ENCODE data around the gene NLRC3.
"Not testable (repeated sequence)": the region's sequence is repeated elsewhere in the genome, so short reads cannot be mapped to it uniquely, and the experiment has no call there.

Gene NLRC3, protein sequence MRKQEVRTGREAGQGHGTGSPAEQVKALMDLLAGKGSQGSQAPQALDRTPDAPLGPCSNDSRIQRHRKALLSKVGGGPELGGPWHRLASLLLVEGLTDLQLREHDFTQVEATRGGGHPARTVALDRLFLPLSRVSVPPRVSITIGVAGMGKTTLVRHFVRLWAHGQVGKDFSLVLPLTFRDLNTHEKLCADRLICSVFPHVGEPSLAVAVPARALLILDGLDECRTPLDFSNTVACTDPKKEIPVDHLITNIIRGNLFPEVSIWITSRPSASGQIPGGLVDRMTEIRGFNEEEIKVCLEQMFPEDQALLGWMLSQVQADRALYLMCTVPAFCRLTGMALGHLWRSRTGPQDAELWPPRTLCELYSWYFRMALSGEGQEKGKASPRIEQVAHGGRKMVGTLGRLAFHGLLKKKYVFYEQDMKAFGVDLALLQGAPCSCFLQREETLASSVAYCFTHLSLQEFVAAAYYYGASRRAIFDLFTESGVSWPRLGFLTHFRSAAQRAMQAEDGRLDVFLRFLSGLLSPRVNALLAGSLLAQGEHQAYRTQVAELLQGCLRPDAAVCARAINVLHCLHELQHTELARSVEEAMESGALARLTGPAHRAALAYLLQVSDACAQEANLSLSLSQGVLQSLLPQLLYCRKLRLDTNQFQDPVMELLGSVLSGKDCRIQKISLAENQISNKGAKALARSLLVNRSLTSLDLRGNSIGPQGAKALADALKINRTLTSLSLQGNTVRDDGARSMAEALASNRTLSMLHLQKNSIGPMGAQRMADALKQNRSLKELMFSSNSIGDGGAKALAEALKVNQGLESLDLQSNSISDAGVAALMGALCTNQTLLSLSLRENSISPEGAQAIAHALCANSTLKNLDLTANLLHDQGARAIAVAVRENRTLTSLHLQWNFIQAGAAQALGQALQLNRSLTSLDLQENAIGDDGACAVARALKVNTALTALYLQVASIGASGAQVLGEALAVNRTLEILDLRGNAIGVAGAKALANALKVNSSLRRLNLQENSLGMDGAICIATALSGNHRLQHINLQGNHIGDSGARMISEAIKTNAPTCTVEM

DNA sequence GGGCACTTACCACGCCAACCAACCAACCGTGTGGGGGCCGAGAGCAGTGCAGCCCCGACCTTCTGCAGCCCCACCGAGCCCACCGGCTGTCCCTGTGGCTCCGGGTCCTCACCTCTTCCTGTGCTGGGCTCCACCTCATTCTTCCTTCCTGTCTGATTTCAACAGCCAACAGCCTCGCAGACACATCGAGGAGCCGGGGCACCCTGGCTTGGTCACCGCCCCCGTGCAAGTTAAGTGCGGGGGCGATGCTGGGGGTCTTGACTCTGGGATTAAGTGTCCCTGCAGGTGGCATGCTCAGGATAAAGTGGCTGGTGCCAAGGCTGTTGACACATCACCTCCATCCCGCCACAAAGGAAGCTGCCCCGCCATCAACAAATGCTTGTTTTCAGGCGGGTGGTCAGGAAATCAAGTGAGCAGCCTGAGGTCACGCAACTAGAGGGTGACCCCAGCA, at the start of gene NLRC3:
Gene NLRC3, minus strand, starts transcription at position 102 of the 451 bp plus-strand sequence. CDS start 12,367 bp downstream, outside the sequence.
- no peak for DNase-seq

DNA sequence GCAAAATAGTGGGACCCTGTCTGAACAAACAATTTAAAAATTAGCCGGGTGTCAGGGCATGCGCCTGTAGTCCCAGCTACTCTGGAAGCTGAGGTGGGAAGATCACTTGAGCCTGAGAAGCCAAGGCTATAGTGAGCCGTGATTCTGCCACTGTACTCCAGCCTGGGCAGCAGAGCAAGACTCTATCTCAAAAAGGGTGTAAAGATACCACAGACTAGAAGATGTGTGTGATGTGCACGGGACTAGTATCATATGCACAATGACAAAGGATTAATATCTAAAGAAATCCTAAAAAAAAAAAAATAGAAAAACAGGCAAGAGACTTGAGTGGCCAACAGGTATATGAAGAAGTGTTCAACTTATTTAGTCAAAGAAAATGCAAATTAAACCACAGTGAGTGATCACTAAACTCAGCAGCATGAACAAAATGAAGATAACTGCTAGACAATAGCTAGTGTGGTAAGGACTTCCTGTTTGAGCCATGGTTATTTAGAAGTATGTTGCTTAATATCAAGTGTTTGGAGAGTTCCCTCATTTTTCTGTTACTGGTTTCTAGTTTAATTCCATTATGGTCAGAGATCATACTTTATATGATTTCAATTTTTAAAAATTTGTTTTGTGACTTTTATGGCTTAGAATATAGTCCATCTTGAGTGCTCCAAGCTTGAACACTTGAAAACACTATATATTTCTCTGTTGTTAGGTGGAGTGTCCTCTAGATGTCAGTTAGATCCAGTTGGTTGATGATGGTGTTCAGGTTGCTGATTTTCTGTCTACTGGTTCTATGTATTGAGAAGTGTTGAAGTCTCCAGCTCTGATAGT, 48.9 kb upstream of the NLRC3 start:
- DNase-seq: no peak

DNA sequence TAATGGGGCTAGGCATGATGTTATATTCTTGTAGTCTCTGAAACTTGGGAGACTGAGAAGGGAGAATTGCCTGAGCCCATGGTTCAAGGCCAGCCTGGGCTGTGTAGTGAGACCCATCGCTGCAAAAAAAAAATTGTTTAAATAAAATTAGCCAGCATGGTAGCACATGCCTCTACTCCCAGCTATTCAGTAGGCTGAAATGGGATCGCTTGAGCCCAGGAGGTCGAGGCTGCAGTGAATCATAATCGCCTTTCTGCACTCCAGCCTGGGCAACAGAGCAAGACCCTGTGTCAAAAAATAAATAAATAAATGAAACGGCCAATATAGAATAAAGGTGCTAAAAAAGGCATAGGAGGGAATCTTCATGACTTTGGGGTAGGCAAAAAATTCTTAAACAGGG, 48.1 kb upstream of the NLRC3 start:
- DNase-seq: no peak

DNA sequence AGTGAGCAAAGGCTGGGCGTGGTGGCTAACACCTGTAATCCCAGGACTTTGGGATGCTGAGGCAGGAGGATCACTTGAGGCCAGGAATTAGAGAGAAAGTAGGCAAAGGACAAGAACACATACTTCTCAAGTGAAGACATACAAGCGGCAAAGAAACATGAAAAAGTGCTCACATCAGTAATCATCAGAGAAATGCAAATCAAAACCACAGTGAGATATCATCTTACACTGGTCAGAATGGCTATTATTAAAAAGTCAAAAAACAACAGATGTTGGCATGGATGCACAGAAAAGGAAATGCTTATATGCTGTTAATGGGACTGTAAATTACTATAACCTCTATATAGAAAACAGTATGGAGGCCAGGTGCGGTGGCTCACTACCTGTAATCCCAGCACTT, 46.4 kb upstream of the NLRC3 start:
- DNase-seq: no peak

DNA sequence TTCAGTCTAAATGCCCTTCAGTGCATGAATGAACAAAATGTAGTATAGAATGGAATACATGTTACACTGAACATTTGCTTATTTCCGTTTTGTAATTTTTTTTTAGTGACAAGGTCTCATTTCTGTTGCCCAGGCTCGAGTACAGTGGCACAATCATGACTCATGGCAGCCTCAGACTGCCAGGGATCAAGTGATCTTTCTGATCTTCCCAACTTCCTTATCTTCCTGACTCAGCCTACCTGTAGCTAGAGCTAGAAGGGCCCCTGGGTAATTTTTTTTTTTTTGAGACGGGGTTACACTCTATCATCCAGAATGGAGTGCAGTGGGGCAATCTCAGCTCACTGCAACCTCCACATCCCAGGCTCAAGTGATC, 41.6 kb upstream of the NLRC3 start:
- DNase-seq: no peak

DNA sequence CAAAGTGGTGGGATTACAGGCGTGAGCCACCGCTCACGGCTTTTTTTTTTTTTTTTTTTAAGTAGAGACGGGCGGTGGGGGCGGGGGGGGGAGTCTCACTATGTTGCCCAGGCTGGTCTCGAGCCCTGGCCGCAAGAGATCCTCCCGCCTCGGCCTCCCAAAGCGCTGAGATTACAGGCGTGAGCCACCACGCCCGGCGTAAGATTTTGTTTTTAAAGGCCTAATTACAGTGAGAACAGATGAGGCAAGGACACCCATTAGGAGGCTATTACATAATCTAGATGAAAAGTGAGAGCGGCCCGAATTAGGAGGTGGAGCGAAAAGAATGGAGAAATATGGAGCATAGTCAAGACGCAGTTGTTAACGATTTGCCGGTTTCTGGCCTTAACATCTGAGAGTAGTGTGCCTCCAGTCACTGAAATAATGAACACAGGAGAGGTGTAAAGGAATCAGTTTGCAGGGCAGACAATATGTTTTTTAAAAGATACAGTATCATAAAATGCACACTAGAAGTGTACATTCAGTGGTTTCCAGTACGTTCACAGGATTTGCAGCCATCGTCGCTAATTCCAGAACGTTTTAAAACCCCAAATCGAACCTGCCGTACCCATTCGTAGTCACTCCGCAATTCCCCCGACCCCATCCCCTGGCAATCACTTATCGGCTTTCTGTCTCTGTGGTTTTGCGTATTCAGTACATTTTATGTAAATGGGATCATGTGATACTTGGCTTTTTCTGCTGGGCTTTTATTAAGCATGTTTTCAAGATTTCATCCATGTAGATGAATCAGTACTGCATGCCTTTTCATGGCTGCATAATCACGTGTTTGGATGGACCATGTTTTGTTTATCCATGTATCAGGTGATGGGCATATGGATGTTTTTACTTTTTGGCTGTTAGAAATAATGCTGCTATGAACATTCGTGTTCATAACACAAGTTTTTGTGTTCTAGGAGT, 35.6 kb upstream of the NLRC3 start:
- no peak for DNase-seq

DNA sequence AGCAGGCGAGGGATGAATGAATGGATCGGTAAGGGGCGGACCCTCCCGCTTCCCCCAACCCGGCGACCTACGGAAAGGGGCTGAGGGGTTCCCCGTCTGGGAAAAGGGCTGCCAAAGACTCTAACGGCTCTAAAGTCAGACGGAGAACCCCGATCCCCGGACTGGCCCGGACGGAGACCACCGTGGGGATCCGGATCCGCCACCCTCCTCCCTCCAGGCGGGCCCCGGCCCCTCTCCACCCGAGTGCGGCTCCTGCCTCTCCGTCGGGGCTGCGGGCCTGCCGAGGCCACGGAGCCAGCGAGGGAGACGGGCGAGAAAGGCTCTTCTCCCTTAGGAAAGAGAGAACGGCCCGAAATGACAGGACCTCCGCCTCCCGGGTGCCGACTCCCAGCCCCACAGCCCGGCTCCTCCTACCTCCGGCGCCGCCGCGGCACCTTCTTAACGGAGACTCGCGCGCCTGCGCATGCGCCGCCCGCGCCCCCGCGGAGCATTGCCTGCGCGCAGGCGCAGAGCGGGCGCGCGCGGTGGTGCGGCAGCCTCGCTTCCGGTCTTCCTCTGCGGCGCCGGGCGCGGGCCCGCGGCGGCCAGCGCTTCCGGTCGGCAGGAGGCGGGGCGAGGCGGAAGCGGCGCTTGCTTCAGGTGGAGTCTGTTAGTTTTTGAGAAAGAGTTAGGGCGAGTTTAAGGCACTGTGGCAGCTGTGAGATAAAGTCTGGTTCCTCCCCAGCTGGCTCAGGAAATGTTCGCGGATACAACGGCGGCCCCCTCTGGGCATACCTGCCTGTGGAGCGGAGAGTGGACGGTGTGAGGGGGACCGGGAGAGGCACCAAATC, 34.2 kb upstream of the NLRC3 start, which contains the start of gene SLX4:
Gene SLX4, minus strand, starts transcription at position 461 of the 830 bp plus-strand sequence. CDS start 2,642 bp downstream, outside the sequence.
- DNase-seq: peak; percentile 96

DNA sequence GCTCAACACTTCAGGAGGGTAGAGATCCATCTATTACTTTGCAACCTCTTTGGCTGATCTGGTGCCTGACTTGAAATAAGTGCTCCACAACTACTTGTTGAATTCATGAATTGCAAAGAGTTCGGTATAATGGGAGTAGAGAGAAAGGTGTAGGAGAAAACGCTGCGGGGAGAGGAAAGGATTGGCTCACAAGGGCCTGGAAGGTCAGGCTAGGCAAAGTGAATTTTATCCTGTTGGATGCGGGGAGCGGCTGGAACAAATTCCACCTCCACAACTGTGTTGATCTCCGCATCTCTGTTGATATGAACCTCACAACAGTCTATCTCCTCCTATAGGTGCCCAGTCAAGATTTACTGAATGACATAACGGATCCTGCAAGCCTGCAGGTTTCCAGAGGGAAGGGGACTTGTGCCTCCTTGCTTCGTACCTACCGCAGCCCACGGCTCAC, 33.5 kb upstream of the NLRC3 start:
- no peak for DNase-seq

DNA sequence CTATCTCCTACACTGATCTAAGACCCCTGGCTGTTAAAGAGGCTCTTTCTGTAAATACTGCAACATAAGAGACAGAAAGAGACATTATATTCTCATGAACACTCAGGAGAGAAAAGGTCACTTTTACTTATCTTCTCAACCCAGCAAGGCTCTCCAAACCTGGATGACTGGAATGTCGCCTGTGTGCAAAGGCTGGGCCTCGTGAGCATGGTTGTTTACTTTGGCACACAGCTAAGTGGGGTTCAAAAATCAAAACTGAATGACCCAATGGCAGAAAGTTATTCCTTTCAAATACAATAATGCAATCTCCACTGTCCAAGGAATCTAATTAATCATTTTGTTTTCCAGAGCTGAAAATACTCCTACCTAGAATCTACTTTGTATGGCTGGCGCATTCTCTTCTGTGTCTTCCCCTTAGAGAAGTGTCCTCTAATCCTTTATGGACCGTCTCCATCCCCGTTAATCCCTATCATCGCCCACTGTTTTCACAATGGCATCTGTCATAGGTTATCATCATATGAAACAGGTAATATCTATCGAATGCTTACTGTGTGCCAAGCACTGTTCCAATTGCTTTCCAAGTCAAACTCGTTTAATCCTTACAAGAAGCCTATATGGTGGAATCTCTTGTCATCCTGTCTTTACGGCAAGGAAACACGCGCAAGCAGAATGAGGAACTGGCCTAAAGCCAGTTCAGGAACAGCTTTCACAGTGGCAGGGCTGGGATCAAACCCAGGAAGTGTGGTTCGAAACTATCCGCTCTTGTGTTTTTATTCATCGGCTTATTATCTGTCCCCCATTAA, 32.9 kb upstream of the NLRC3 start:
- no peak for DNase-seq

DNA sequence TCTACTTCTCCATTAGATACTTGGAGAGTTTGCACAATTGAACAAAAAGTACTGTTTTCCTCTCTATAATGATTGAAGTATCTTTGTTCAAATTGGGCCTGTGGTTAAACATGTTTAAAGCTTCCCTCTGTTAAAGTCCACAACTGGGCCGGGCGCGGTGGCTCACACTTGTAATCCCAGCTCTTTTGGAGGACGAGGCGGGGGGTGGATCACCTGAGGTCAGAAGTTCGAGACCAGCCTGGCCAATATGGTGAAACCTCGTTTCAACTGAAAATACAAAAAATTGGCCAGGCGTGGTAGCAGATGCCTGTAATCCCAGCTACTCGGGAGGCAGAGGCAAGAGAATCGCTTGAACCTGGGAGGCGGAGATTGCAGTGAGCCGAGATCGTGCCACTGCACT, 31.8 kb upstream of the NLRC3 start:
- DNase-seq: not testable (repeated sequence)

DNA sequence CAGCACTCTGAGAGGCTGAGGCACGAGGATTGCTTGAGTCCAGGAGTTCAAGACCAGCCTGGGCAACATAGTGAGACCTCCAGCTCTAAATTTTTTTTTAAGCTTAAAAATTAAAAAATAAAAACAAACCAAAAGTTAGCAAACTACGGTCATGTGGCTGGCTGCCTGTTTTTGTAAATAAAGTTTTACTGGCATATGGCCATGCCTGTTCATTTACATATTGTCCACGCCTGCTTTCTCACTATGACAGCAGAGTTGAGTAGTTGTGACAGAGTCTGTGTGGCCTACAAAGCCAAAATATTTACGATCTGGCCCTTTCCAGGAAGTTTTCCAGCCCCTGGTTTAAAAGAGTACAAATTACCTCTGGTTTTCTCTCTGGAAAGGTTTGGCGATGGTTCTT, 30.9 kb upstream of the NLRC3 start:
- DNase-seq: no peak

DNA sequence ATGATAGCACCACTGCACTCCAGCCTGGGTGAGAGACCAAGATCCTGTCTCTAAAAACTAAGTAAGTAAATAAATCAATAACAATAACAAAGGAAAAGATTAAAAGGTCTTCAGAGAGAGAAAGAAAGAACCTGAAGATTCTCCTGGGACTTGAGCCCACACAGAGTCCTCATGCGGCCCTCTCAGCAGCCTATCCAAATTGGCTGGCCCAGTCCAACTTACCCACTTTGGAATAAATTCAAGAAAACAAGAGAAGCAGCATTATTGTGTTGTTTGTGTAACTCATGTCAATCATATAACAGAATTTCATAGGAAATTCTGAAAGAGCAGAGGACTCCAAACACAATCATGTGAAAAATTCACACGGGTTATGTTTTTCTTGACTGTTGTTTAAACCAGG, 30.4 kb upstream of the NLRC3 start:
- no peak for DNase-seq

DNA sequence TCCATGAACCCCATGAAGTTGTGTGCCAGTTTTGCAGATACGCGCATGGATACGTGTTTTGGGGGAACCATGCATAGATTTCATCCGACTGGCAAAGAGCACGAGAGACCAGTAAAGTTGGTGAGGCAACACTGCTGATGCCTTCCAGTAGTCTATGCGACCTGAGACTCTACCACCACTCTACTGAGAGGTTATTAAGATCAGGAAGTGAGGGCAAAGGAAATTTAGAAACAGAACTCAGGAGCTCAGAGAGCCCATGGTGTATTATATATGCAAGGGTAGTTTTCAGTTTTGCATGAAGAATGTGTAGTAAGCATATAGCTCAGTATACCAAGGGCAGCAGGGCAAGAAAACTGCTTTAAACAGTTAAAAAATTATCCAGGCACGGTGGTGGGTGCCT, 30.0 kb upstream of the NLRC3 start:
- no peak for DNase-seq

DNA sequence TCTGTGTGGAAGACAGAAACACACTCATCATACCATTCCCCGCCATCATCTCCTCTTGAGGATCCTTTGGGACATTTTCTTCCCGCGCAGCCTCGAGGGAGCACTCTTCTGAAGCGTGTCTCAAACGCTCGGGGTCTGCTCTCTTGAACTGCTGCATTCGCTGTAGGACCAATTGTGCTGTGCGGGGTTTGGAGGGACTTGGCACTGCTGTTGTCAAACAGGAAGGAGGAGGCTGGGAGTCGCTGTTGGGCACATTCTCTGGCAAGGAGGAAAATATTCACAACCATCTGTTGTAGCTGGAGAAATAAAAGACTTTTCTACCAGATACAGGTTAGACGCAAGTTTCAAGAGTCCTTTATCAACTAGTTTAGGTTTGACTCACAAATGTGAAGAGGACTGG, 29.2 kb upstream of the NLRC3 start:
- no peak for DNase-seq

DNA sequence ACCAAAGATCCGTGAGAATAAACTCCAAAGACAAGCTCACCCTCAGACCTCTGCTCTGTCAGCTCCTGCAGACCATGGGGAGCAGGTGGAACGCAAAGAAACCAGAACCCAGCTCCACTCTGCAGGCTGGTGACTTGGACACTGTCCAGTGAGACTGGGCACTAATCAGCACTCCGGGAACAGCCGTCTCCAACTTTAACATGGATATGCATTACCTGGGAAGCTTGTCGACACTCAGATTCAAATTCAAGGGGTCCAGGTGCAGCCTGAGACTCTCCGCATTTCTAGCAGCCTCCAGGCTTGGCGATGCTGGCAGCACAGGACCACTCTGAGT, 25.1 kb upstream of the NLRC3 start:
- no peak for DNase-seq

DNA sequence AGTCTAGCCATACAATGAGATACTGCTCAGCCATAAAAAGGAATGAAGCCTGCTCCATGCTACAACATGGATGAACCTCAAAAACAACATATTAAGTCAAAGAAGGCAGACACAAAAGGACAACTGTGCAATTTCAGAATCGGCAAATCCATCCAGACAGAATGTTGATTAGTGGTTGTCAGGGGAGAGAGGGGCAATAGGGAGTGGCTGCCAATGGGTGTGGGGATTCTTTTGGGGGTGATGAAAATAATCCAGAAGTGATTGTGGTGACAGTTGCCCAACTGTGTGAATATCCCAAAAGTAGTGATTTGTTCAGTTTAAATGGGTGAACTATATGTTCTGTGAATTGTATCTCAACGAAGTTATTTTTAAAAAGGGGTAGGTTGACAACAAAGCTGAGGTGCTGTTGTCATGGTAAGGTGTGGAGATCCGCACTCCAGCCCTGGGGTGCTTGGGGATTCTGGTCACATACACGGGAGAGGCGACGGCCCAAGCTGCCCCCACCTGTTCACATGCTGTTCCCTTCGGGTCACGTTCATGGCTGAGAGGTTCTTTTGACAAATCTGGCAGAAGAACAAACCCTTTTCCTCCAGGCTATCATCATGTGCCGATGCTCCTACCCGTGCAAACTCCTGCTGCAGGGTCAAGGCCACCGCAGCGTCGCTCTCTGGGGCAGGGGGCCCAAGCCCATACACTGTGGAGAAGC, 24.6 kb upstream of the NLRC3 start:
- DNase-seq: no peak

DNA sequence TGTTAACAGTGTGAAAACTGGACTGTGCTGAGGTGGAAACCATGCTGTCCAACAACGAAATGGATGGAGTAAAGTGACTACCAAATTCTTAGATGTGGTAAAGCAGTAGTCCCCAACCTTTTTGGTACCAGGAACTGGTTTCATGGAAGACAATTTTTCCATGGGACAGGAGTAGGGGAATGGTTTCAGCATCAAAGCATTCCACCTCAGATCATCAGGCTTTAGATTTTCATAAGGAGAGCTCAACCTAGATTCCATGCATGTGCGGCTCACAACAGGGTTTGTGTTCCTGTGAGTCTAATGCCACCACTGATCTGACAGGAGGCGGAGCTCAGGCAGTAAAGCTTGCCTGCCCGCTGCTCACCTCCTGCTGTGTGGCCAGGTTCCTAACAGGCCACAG, 22.7 kb upstream of the NLRC3 start:
- peak; percentile 5 for DNase-seq

DNA sequence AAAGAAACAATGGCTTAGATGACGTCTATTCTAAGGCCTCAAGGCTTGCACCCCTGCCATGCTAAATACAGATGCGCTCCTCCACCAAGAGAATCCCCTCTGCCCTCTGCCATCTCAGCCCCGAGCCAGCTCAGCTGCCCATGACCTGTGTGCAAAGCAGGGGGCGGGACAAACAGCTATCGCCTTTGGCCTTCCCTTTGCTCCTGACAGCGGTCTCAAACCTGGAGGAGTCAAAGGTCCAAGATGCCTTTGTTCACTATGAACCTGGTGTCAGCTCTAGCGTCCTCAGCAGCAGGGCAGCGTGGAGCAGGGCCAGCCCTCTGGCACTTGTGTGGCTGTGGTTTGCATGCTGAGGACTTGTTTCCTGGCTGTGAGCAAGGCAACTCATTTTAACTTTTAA, 21.9 kb upstream of the NLRC3 start:
- peak; percentile 1 for DNase-seq

DNA sequence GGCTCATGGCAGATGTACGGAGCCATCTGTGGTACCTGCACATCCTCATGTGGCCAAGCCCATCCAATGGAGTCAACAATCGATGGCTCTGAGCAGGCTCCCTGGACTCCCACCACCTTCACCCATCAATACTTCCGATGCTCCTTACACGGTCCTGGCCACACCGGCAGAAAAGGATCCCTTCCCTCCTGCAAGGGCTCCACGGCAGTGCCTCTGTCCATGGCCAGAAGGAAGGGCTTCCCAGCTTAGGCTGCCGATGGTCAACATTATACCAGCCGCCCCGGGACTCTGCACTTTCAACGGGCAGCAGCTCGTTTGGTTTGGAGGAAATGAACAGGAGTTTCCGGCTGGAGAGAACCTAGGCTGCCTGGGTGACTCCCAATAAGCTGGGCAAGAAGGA, 21.0 kb upstream of the NLRC3 start:
- DNase-seq: peak; percentile 3

Measured in 8988T (cell line).